Measurements from ENCODE around the gene ETFRF1.

- TF ChIP-seq POLR2A (IDR thresholded peaks at IDR 0.05; ENCODE audit: low read depth, low read length) (no peak), POLR2AphosphoS5 (IDR thresholded peaks at IDR 0.05; ENCODE audit: low read depth, low read length) (no peak), POU2F2 (IDR thresholded peaks at IDR 0.05; ENCODE audit: low read depth, low read length) (no peak), SPI1 (IDR thresholded peaks at IDR 0.05; ENCODE audit: low read depth, low read length) (no peak), TAF1 (IDR thresholded peaks at IDR 0.05; ENCODE audit: low read depth, low read length) (no peak)
These were observed 13.5 kb downstream of the ETFRF1 start for GRCh38 chr12:25208554-25208953.
